ENCODE results near the gene MLX.

MLX gene

GRCh38 chr17:42571435-42572225, 4.7 kb downstream of the MLX start:
- peaks cover 55 to 74% (median 59%) of the 10 kb centered on the region in 3 donors for H3K36me3 ChIP-seq
- H3K9me3 ChIP-seq = no peaks in the 10 kb centered on the region
- no peak overlapping the region for H3K27ac ChIP-seq
- TF ChIP-seq, protein P1, sequence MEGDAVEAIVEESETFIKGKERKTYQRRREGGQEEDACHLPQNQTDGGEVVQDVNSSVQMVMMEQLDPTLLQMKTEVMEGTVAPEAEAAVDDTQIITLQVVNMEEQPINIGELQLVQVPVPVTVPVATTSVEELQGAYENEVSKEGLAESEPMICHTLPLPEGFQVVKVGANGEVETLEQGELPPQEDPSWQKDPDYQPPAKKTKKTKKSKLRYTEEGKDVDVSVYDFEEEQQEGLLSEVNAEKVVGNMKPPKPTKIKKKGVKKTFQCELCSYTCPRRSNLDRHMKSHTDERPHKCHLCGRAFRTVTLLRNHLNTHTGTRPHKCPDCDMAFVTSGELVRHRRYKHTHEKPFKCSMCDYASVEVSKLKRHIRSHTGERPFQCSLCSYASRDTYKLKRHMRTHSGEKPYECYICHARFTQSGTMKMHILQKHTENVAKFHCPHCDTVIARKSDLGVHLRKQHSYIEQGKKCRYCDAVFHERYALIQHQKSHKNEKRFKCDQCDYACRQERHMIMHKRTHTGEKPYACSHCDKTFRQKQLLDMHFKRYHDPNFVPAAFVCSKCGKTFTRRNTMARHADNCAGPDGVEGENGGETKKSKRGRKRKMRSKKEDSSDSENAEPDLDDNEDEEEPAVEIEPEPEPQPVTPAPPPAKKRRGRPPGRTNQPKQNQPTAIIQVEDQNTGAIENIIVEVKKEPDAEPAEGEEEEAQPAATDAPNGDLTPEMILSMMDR (IDR thresholded peaks at IDR 0.05) = no peak
- H3K4me1 ChIP-seq = peaks cover 0 to 25% (median 19%) of the 10 kb centered on the region in 4 donors
- no peaks in the 10 kb centered on the region for H3K27me3 ChIP-seq
- no peak overlapping the region for H3K4me3 ChIP-seq
- intact Hi-C loops (cut with DNase I; ENCODE audit: low total_unique reads) = no loop called here
- DNase-seq = no peak

- intact Hi-C loops (cut with DNase I; ENCODE audit: low total_unique reads) = no loop called here
- no peak overlapping the region for H3K4me3 ChIP-seq
- H3K9me3 ChIP-seq = no peaks in the 10 kb centered on the region
- no peak overlapping the region for H3K27ac ChIP-seq
- TF ChIP-seq, protein P1 (IDR thresholded peaks at IDR 0.05) = no peak
- peaks cover 0 to 30% (median 21%) of the 10 kb centered on the region in 4 donors for H3K4me1 ChIP-seq
- H3K27me3 ChIP-seq = no peaks in the 10 kb centered on the region
- DNase-seq = no peak
- H3K36me3 ChIP-seq = peaks cover 55 to 74% (median 59%) of the 10 kb centered on the region in 3 donors
Observed at GRCh38 chr17:42573095-42573494, 6.2 kb downstream of the MLX start.

GRCh38 chr17:42574463-42574862, 7.6 kb downstream of the MLX start:
- intact Hi-C loops (cut with DNase I; ENCODE audit: low total_unique reads) = no loop called here
- peaks cover 0 to 30% (median 23%) of the 10 kb centered on the region in 4 donors for H3K4me1 ChIP-seq
- H3K36me3 ChIP-seq = peaks cover 47 to 62% (median 48%) of the 10 kb centered on the region in 3 donors
- TF ChIP-seq, protein P1 (IDR thresholded peaks at IDR 0.05) = no peak
- H3K9me3 ChIP-seq = no peaks in the 10 kb centered on the region
- H3K27ac ChIP-seq = no peak overlapping the region
- no peak for DNase-seq
- no peak overlapping the region for H3K4me3 ChIP-seq
- H3K27me3 ChIP-seq = no peaks in the 10 kb centered on the region

DNA sequence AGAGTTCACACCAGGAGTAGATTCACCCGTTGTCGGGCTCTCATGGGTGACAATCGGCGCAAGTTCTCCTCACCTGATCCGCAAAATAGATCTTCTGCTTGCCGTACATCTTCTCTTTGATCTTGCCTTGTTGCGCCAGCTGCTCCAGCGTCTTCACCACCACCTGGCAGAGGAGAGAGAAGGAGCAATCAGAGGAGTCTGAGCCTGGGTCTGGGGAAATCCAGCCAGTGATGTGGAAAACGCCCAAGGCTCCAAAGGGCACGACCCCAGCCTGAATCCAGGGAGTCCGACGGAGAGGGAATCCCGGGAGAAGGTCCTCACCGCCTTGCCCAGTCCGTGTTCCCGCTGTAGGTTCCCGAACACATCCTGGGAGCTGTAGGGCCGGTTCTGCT, 10.2 kb downstream of the MLX start:
- H3K27me3 ChIP-seq = no peaks in the 10 kb centered on the region
- peak overlapping the region; percentile 78 to 89 for H3K27ac ChIP-seq
- TF ChIP-seq, protein P1 (IDR thresholded peaks at IDR 0.05) = no peak
- H3K4me3 ChIP-seq = peak overlapping the region; percentile 57 to 61
- intact Hi-C loops (cut with DNase I; ENCODE audit: low total_unique reads) = no loop called here
- H3K9me3 ChIP-seq = no peaks in the 10 kb centered on the region
- peaks cover 0 to 21% (median 19%) of the 10 kb centered on the region in 4 donors for H3K4me1 ChIP-seq
- H3K36me3 ChIP-seq = peaks cover 34 to 62% (median 46%) of the 10 kb centered on the region in 3 donors
- no peak for DNase-seq

DNA sequence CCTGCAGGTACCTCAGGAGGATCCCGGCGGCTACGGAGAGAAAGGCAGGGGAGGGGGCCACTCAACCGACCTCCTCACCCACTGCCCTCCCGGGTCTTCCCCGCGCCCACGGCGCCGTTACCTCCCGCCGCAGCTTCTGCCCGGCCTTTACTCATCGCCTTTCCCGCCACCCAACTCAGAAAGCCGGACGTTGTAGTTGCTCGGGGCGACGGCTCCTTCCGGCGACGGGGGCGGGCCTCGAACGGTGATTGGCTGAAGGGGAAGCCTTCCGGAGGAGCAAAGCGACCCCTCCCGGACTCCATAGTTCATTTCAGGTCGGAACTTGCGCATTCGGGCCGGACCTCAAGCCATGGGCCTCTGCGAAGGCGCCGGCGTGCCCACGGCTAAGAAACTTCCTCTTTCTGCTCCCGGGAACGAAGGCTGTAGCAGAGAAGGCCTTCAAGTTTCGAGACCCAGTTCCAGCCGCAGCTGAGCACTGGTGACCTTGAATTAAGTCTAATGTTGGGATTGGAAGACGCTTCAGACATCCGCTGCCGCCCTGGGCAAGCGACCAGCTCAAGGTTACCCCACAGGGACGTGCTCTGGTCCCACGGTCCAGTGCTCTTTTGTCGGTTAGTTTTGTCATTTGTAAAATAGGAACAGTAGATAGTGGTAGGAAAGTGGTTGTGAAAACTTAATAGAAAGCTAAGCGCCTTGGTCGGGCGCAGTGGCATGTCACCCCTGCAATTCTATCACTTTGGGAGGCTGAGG, 10.8 kb downstream of the MLX start, which contains the start of gene PSMC3IP:
Gene PSMC3IP (minus strand): TSS at position 198 of the 750 bp plus-strand sequence. CDS start 43 bp downstream, at position 155.
- intact Hi-C loops (cut with DNase I; ENCODE audit: low total_unique reads) = loop anchor here (1.0 kb wide), 1 partner anchor 106 kb away; no protein-coding TSS in a partner anchor
- Histone ChIP-seq H3K27ac (peak within 1 kb of the TSS; percentile 78 to 89), H3K27me3 (no peaks in the 10 kb centered on the region), H3K9me3 (no peaks in the 10 kb centered on the region), H3K4me3 (peak within 1 kb of the TSS; percentile 57 to 61), H3K4me1 (peaks cover 0 to 21% (median 19%) of the 10 kb centered on the region in 4 donors), H3K36me3 (peaks cover 34 to 62% (median 46%) of the 10 kb centered on the region in 3 donors)
- TF ChIP-seq, protein P1 (IDR thresholded peaks at IDR 0.05) = peak; percentile 18 to 54
- peak; percentile 96 to 97 for DNase-seq

All from tibial artery (tissue), 4 donors.